Vagina (tissue), 2 donors: Measurements from ENCODE around the gene TTC32. TPM values are rescaled to one million over a fixed set of nuclear protein-coding genes. Genes with fewer than 3 reads are reported as not detected.

Source experiments
- DNase-seq, 2 donors: peaks; one replicate each; pipeline ENCODE4 v3.0.0-alpha.2; 2017; ENCODE audit errors: extremely low spot score in 2 of 2
- H3K27ac ChIP-seq: fragments of 200-600 bp; sonication (generic); one replicate; pipeline ENCODE4 v1.5.1; 2019
- H3K27me3 ChIP-seq: fragments of 200-600 bp; sonication (generic); one replicate; pipeline ENCODE4 v1.5.1; 2019
- H3K36me3 ChIP-seq, 2 donors: fragments of 200-600 bp; sonication (generic); one replicate each; pipeline ENCODE4 v1.5.1; 2017 to 2019
- H3K4me1 ChIP-seq: fragments of 200-600 bp; sonication (generic); one replicate; pipeline ENCODE4 v1.5.1; 2019
- H3K4me3 ChIP-seq, 2 donors: fragments of 200-600 bp; sonication (generic); 1 replicate in 1 of 2; 2 replicates in 1 of 2; pipeline ENCODE4 v1.5.1; 2016 to 2019
- H3K9me3 ChIP-seq: fragments of 200-600 bp; sonication (generic); one replicate; pipeline ENCODE4 v1.5.1; 2019
- CTCF ChIP-seq, 3 experiments: fragments of 450-650 bp in 2 of 3; fragments of 200-600 bp in 1 of 3; sonication (generic) in 1 of 3; IDR thresholded peaks; one replicate each; pipeline ENCODE4 v1.5.1; 2017 to 2019; ENCODE audit warnings: antibody characterized with exemption in 3 of 3, mild to moderate bottlenecking in 2 of 3, moderate library complexity in 2 of 3
- POLR2A ChIP-seq, 2 donors: fragments of 450-650 bp; IDR thresholded peaks; one replicate each; pipeline ENCODE4 v1.6.1; 2017; ENCODE audit warnings: antibody characterized with exemption in 2 of 2, mild to moderate bottlenecking in 2 of 2, moderate library complexity in 2 of 2
- POLR2AphosphoS5 ChIP-seq, 2 donors: sonication (generic); formaldehyde crosslinking; IDR thresholded peaks; one replicate each; pipeline ENCODE4 v1.9.0; 2017; ENCODE audit warnings: antibody characterized with exemption in 2 of 2, mild to moderate bottlenecking in 2 of 2, low read depth in 1 of 2; ENCODE audit not compliant: insufficient read depth in 1 of 2
- intact Hi-C: fragments of 100-400 bp; cut with DNase I; formaldehyde crosslinking; loops from one replicate; pipeline ENCODE4 v1.15.1; 2023
- total RNA-seq: library from RNA; depleted of rRNA; stranded (reverse); fragments of >200 nt; gene quantifications from one replicate; pipeline ENCODE4 v1.2.3, GENCODE V29; 2016

TTC32 gene
- total RNA-seq, 1 donor from 2014 or later = 15.2 TPM

- Histone ChIP-seq H3K36me3 (no peaks in the 10 kb centered on the region), H3K4me1 (peaks cover 9% of the 10 kb centered on the region), H3K4me3 (no peak overlapping the region), H3K27me3 (no peaks in the 10 kb centered on the region), H3K9me3 (no peaks in the 10 kb centered on the region), H3K27ac (no peak overlapping the region)
- intact Hi-C loops = loop anchor here (10.0 kb wide), 1 partner anchor 1475 kb away; no protein-coding TSS in a partner anchor
- DNase-seq = no peak
- no peak for TF ChIP-seq POLR2A (IDR thresholded peaks at IDR 0.05)
- no peak for TF ChIP-seq POLR2AphosphoS5 (IDR thresholded peaks at IDR 0.05; ENCODE audit: insufficient read depth in 1 of 2, low read depth in 1 of 2)
- TF ChIP-seq CTCF (IDR thresholded peaks at IDR 0.05) = no peak
These were observed 42.2 kb downstream of the TTC32 start for GRCh38 chr2:19859565-19859964.

- TF ChIP-seq CTCF (IDR thresholded peaks at IDR 0.05) = no peak
- TF ChIP-seq POLR2AphosphoS5 (IDR thresholded peaks at IDR 0.05; ENCODE audit: insufficient read depth in 1 of 2, low read depth in 1 of 2) = no peak
- TF ChIP-seq POLR2A (IDR thresholded peaks at IDR 0.05) = no peak
- Histone ChIP-seq H3K27me3 (no peaks in the 10 kb centered on the region), H3K9me3 (no peaks in the 10 kb centered on the region), H3K27ac (no peak overlapping the region), H3K4me3 (no peak overlapping the region), H3K4me1 (no peaks in the 10 kb centered on the region), H3K36me3 (no peaks in the 10 kb centered on the region)
- no peak for DNase-seq
- intact Hi-C loops = loop anchor here (10.0 kb wide), 1 partner anchor 1473 kb away; no protein-coding TSS in a partner anchor
These were observed 44.0 kb downstream of the TTC32 start for GRCh38 chr2:19857806-19858205.

GRCh38 chr2:19857100-19857499 lies 44.7 kb downstream of the TTC32 start:
- intact Hi-C loops = loop anchor here (10.0 kb wide), 1 partner anchor 1472 kb away; no protein-coding TSS in a partner anchor
- no peak overlapping the region for H3K27ac ChIP-seq

GRCh38 chr2:19855542-19856431 lies 46.0 kb downstream of the TTC32 start:
- Histone ChIP-seq H3K9me3 (no peaks in the 10 kb centered on the region), H3K4me3 (no peak overlapping the region), H3K27ac (no peak overlapping the region), H3K27me3 (no peaks in the 10 kb centered on the region), H3K36me3 (no peaks in the 10 kb centered on the region), H3K4me1 (no peaks in the 10 kb centered on the region)
- DNase-seq = no peak
- TF ChIP-seq POLR2AphosphoS5 (IDR thresholded peaks at IDR 0.05; ENCODE audit: insufficient read depth in 1 of 2, low read depth in 1 of 2) (no peak), CTCF (IDR thresholded peaks at IDR 0.05) (no peak), POLR2A (IDR thresholded peaks at IDR 0.05) (no peak)
- intact Hi-C loops = loop anchor here (10.0 kb wide), 1 partner anchor 1471 kb away; no protein-coding TSS in a partner anchor

More at GRCh38 chr2:19857100-19857499, 44.7 kb downstream of the TTC32 start:
- no peak overlapping the region for H3K4me3 ChIP-seq
- DNase-seq = no peak
- TF ChIP-seq POLR2A (IDR thresholded peaks at IDR 0.05) = no peak
- no peak for TF ChIP-seq CTCF (IDR thresholded peaks at IDR 0.05)
- no peak for TF ChIP-seq POLR2AphosphoS5 (IDR thresholded peaks at IDR 0.05; ENCODE audit: insufficient read depth in 1 of 2, low read depth in 1 of 2)
- no peaks in the 10 kb centered on the region for H3K27me3 ChIP-seq
- no peaks in the 10 kb centered on the region for H3K36me3 ChIP-seq
- no peaks in the 10 kb centered on the region for H3K9me3 ChIP-seq
- no peaks in the 10 kb centered on the region for H3K4me1 ChIP-seq
